T-helper 1 cell treated with Interleukin-12 subunit alpha and Interleukin-12 subunit beta and Interleukin-4 antibody, amounts not matched to agents 30 μg/mL and 1 μg/mL, for 36 hours (primary cell): ENCODE results near the gene ARL15.
"Not testable (repeated sequence)": the region's sequence is repeated elsewhere in the genome, so short reads cannot be mapped to it uniquely, and the experiment has no call there.

Experiments used
- H3K27ac Mint-ChIP-seq: one replicate; pipeline ENCODE4 v1.8.0; 2021; ENCODE audit warnings: mild to moderate bottlenecking, mixed read lengths
- H3K27me3 Mint-ChIP-seq: one replicate; pipeline ENCODE4 v1.8.0; 2021; ENCODE audit warnings: low read depth, mixed read lengths
- H3K36me3 Mint-ChIP-seq: one replicate; pipeline ENCODE4 v1.8.0; 2021; ENCODE audit warnings: low read depth, mixed read lengths
- H3K4me1 Mint-ChIP-seq: one replicate; pipeline ENCODE4 v1.8.0; 2021; ENCODE audit warnings: low read depth, mixed read lengths
- H3K4me3 Mint-ChIP-seq: one replicate; pipeline ENCODE4 v1.8.0; 2021; ENCODE audit warnings: mild to moderate bottlenecking, moderate library complexity, mixed read lengths
- H3K9me3 Mint-ChIP-seq: one replicate; pipeline ENCODE4 v1.8.0; 2021; ENCODE audit warnings: mixed read lengths

ARL15 gene

DNA sequence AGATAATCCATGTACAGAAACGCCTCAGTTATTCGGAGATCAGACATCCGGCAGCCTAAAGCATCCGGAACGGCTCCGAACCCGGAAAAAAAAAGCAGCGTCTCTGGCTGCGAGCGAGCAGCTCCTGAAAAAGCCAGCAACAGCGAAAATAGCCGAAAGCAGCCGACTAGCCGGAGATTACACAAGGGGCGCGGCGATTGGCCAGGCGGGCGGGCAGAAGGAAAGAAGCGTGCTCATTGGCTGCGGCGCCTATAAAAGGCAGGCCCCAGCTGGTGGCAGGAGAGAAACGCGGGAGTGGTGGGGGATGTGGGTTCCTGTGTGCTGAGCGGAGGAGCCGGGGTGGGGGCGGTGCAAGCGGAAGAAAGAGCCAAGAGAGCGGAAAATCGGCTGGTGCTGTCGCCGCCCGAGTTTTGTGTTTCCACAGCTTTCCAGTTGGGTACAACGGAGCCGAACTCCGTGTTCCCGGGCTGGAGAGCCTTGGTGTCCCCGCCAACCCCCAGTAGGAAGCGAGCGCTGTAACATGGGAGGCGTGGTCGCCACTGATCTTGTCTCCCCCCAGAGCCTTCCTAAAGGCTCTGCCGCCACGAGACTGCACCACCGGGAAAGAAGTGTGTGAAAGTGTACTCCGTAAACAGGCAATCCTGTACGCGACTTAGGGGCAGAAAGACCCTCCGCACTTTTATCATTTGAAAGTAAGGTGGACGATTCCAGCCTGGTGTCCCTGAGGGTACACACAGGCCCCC lies at the start of gene ARL15:
Gene ARL15, minus strand, starts transcription at position 141 of the 743 bp plus-strand sequence.
- Mint-ChIP-seq H3K27me3 (peaks cover 31% of the 10 kb centered on the region), H3K27ac (peak within 1 kb of the TSS; percentile 92), H3K9me3 (no peaks in the 10 kb centered on the region), H3K36me3 (peaks cover 2% of the 10 kb centered on the region), H3K4me1 (peaks cover 24% of the 10 kb centered on the region), H3K4me3 (peak within 1 kb of the TSS; percentile 90)

DNA sequence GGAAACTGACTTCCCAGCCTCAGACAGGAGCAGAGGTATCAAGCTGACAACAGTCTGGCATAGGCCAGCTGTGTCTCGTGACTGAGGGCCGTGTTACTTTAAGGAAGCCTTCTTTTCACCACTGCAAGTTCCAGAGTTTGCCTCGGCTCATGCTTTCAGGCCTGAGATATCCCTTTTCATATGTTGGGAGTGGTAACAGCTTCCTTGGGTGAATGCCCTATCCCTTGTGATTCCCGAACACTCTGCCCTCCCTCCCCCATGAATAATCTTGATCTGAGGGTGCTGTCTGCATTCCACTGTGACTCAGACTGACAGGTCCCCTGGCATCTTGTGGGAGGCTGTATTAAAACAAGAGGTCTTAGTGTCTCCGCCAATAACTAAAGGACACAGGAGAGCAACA lies 49.7 kb upstream of the ARL15 start:
- Mint-ChIP-seq H3K36me3 (no peaks in the 10 kb centered on the region), H3K4me1 (no peaks in the 10 kb centered on the region), H3K27ac (no peak overlapping the region), H3K9me3 (peaks cover 5% of the 10 kb centered on the region), H3K27me3 (peaks cover 16% of the 10 kb centered on the region), H3K4me3 (no peak overlapping the region)

DNA sequence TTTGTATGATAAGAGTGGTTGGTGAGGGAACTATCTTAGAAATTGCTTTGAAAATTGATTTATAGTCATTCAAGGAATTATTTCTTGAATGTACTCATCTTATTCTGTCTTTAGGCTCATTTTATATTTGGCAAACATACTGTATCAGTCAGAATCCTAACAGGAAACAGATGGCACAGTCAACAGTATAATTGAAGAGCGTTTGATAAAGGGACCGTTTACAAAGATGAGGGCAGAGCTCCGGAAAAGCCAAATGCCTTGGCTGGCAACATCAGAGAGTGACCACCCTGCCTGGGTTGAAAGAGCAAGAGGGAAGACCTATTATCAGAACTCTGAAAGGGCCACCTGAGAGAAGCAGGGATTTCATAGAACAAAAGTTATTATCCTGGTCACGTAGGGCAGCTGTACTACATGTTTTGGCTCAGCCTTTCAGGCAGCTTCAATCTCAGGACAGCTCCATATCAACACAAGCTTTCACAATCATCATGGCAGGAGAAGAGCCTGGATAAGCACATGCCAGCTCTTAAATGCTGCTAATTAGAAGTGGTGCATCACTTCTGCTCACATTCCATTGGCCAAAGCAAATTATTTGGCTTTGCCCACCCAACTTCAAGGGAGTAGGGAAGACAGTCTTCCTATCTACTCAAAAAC lies 47.2 kb upstream of the ARL15 start:
- Mint-ChIP-seq H3K36me3 (no peaks in the 10 kb centered on the region), H3K9me3 (peaks cover 17% of the 10 kb centered on the region), H3K4me1 (no peaks in the 10 kb centered on the region), H3K4me3 (no peak overlapping the region), H3K27ac (no peak overlapping the region), H3K27me3 (peaks cover 10% of the 10 kb centered on the region)

DNA sequence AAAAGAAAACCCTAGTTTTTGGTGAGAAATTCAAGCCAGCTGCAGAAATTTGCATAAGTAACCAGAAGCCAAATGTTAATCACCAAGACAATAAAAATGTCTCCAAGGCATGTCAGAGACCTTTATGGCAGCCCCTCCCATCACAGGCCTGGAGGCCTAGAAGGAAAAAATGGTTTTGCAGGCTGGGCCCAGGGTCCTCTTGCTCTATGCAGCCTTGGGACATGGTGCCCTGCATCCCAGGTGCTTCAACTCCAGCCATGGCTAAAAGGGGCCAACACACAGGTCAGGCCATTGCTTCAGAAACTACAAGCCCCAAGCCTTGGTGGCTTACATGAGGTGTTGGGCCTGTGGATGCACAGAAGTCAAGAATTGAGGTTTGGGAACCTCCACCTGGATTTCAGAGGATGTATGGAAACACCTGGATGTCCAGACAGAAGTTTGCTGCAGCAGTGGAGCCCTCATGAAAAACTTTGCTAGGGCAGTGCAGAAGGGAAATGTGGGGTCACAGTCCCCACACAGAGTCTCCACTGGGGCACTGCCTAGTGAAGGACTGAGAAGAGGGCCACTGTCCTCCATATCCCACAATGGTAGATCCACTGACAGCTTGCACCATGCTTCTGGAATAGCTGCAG lies 43.7 kb upstream of the ARL15 start:
- not testable (repeated sequence) for H3K36me3 Mint-ChIP-seq, H3K4me3 Mint-ChIP-seq, H3K4me1 Mint-ChIP-seq, H3K27me3 Mint-ChIP-seq, H3K27ac Mint-ChIP-seq
- H3K9me3 Mint-ChIP-seq: peaks cover 23% of the 10 kb centered on the region

DNA sequence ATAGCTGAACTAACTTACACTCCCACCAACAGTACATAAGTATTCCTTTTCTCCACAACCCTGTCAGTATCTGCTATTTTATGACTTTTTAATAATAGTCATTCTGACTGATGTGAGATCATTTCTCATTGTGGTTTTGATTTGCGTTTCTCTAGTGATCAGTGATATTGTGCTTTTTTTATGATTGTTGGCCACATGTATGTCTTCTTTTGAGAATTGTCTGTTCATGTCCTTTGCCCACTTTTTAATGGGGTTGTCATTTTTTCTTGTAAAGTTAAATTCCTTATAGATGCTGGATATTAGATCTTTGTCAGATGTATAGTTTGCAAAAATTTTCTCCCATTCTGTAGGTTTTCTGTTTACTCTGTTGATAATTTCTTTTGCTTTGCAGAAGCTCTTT lies 42.2 kb upstream of the ARL15 start:
- not testable (repeated sequence) for H3K4me3 Mint-ChIP-seq, H3K27ac Mint-ChIP-seq, H3K36me3 Mint-ChIP-seq, H3K27me3 Mint-ChIP-seq, H3K4me1 Mint-ChIP-seq
- H3K9me3 Mint-ChIP-seq: peaks cover 23% of the 10 kb centered on the region

DNA sequence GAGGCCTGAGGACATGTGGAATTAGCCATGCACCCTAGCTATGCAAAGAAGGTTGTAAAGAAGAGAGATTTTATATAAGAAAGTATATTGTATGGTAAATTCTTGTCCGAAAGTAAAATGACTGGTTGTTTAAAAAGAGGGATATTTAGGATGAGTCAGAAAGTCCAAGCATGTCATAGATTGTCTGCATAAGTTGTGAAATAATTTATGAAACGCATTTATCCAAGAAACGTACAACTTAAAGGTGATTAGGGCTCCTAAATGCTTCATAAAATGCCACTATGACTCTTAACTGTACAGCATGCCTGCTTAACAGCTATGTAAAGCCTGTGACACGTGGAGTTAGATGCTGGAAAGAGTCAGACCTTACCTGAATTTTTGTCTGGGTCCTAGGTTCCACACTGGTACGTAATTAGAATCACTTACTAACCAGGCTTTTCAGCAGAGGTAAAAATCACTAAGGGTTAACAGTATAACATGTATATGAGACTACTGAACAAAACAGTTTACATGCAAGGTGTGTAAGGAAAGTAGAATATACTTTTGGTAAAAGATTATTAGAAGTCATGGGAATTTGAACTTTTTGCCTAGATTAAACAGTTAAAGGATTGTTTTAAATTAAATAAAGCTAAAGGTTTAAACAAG lies 37.0 kb upstream of the ARL15 start:
- Mint-ChIP-seq H3K4me1 (no peaks in the 10 kb centered on the region), H3K27ac (no peak overlapping the region), H3K4me3 (no peak overlapping the region), H3K27me3 (no peaks in the 10 kb centered on the region), H3K9me3 (peaks cover 21% of the 10 kb centered on the region), H3K36me3 (no peaks in the 10 kb centered on the region)

DNA sequence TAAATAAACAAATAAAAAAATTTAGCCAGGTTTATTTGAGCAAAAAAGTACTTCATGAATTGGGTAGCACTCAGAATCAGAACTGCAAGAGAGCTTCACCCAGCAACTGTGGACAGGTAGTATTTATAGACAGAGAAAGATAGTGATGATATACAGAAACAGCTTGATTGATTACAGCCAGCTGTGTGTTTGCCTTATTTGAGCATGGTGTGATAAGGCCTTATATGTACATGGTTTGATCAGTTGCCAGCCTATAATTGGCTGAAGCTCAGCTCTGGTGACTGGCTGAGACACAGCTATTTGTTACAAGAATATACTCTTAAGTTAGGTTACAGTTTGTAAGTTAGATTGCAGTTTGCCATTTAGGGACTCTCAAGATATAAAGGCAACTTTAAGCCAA lies 34.3 kb upstream of the ARL15 start:
- no peaks in the 10 kb centered on the region for H3K27me3 Mint-ChIP-seq
- peaks cover 15% of the 10 kb centered on the region for H3K9me3 Mint-ChIP-seq
- no peaks in the 10 kb centered on the region for H3K4me1 Mint-ChIP-seq
- H3K4me3 Mint-ChIP-seq: no peak overlapping the region
- no peaks in the 10 kb centered on the region for H3K36me3 Mint-ChIP-seq
- H3K27ac Mint-ChIP-seq: no peak overlapping the region

DNA sequence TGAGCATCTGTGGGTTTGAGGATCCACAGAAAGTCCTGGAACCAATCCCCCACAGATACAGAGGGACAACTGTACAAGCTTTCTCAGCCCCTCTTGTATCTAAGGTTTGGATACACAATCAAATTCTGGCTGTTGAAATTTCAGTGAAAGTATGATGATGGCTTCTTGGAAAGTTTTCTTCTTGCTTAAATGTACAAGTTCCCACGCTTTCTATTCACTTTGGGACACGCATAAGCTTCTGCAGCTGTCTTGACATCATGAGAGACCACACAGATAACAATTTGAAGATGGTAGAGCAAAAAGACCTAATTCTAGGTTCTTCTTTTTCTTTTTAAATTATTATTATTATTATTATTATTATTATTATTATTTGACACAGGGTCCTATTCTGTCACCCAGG lies 31.6 kb upstream of the ARL15 start:
- peaks cover 9% of the 10 kb centered on the region for H3K9me3 Mint-ChIP-seq
- H3K4me1 Mint-ChIP-seq: no peaks in the 10 kb centered on the region
- no peaks in the 10 kb centered on the region for H3K27me3 Mint-ChIP-seq
- no peak overlapping the region for H3K27ac Mint-ChIP-seq
- H3K4me3 Mint-ChIP-seq: no peak overlapping the region
- H3K36me3 Mint-ChIP-seq: no peaks in the 10 kb centered on the region

DNA sequence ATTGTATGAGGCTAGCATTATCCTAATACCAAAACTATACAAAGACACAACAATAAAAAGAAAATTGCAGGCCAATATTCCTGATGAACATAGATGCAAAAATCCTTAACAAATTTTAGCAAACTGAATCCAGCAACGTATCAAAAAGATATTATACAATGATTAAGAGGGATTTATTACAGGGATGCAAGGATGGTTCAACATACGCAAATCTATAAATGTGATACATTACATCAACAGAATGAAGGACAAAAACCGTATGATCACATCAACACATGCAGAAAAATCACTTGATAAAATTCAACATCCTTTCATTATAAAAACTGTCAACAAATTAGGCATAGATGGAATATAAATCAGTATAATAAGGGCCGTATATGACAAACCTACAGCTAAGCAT lies 27.1 kb upstream of the ARL15 start:
- H3K4me3 Mint-ChIP-seq: no peak overlapping the region
- H3K27ac Mint-ChIP-seq: no peak overlapping the region
- H3K27me3 Mint-ChIP-seq: peaks cover 4% of the 10 kb centered on the region
- H3K4me1 Mint-ChIP-seq: no peaks in the 10 kb centered on the region
- peaks cover 12% of the 10 kb centered on the region for H3K9me3 Mint-ChIP-seq
- no peaks in the 10 kb centered on the region for H3K36me3 Mint-ChIP-seq

DNA sequence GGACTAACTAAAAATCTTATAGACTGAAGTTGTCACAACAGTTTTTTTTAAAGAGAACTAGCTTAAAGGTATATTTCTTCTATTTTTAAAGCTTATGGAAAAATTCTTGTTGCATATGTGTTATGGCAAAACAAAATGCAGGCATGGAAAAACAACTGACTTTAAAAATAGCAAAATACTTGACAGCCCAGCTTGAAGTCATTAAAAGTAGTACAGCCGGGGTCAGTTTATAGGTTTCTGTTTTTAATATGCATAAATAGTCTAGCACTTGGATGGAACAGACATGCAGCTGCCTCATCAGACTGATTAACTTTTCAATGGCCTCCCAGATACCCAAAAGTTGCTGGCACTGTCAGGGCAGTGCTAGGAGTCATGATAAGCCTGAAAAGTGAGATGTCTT lies 22.3 kb upstream of the ARL15 start:
- H3K9me3 Mint-ChIP-seq: peaks cover 12% of the 10 kb centered on the region
- H3K4me1 Mint-ChIP-seq: no peaks in the 10 kb centered on the region
- no peak overlapping the region for H3K27ac Mint-ChIP-seq
- no peak overlapping the region for H3K4me3 Mint-ChIP-seq
- H3K36me3 Mint-ChIP-seq: no peaks in the 10 kb centered on the region
- H3K27me3 Mint-ChIP-seq: peaks cover 9% of the 10 kb centered on the region

DNA sequence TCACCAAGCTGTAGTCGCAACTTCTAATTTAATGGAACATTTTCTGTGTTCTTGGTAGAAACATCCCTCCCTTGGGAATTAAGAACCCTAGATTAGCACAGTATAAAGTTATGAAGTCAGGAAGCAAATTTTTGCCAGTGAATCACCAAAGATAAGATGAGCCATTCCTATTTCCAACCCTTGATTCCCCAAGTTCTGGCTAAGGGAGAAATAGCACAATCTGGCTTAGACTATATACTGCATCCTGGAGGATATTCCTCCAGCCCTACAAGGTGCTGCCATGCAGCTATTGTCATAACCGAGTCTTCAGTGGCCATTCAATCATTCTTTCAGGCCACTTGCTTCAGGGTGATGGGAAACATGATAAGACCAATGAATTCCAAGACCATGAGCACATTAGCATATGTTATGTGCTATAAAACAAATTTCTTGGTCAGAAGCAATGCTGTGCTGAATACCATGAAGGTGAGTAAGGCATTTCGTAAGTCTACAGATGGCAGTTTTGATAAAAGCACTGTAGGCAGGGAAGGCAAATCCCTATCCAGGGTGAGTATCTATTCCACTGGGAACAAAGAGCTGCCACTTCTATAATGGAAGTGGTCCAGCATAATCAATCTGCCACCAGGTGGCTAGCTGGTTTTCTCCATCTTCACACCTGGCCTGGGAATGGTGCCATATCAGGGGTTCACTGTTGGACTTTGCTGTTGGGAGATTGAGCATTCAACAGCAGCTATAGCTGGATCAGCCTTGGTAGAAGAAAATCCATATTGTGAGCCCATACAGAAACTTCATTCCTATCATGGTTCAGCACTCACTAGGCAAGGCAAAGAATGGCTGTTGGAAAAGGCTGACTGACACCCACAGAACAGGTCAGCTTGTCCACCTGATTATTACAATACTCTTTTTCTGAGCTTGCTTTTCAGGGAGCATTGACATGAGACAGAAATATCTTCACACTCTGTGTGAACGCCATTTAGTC lies 19.6 kb upstream of the ARL15 start:
- Mint-ChIP-seq H3K4me1 (peaks cover 5% of the 10 kb centered on the region), H3K27me3 (peaks cover 11% of the 10 kb centered on the region), H3K9me3 (peaks cover 4% of the 10 kb centered on the region), H3K27ac (no peak overlapping the region), H3K4me3 (no peak overlapping the region), H3K36me3 (no peaks in the 10 kb centered on the region)

DNA sequence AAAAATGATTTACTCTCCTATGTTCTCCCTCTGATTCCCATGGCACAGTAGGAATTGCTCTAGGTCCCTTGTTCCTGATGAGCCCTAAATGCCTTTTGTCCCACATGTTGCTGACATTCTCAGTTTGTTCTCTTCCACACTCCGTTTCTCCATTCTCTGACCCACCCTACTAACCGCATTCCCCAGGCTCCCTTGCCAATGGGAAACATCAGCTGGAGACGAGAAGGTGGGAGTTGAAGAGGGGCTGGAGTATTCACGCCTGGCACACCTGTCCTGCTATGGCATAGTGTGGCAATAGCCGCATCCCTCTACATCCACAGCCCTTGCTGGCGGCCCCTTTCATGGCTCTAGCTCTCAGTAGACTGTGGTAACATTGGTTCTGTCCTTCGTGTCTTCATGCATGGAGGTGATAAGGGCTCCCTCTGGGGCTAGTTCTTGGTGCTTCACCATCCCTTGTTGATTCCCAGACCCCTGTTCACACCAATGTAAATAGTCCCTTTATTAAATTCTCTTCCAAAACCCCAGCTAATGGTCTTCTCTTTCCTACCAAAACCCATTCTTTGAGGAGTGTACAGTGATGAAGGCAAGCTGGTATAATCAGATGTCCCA lies 16.4 kb upstream of the ARL15 start:
- no peak overlapping the region for H3K4me3 Mint-ChIP-seq

DNA sequence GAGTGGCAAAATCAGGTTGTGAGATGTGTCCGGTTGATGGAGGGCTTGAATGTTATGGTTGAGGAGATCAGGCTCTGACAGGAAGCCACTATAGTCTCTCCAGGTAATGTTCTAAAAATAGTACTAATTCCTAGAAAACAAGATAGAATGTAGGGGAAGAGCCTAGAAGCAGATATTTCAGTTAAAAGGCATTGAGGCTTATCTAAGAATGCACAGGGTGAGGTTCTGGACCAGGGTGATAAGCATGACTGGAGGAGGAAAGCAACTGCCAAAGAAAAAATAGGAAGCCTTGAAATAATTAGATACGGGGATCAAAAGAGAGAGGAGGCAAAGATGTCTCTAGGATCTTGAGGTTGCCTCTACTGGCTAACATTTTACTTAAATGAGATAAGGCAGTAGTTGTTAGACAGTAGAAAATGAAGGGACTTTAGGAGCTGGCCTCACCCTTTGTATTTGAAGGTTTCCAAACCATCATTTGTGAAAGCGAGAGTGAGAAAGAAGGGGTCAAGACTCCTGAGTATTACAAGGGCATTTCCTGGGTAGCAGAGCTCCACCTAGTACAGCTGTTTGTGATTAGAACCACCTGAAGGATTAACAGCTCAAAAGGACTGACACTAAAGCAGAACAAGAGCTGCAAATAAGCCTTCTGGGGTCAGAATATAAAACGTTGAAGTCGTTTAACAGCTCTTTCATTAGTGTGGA lies 15.4 kb upstream of the ARL15 start:
- H3K27ac Mint-ChIP-seq: no peak overlapping the region
- no peak overlapping the region for H3K4me3 Mint-ChIP-seq
- H3K9me3 Mint-ChIP-seq: no peaks in the 10 kb centered on the region
- peaks cover 22% of the 10 kb centered on the region for H3K27me3 Mint-ChIP-seq
- no peaks in the 10 kb centered on the region for H3K36me3 Mint-ChIP-seq
- peaks cover 5% of the 10 kb centered on the region for H3K4me1 Mint-ChIP-seq

More for the DNA sequence above, 16.4 kb upstream of the ARL15 start:
- peaks cover 5% of the 10 kb centered on the region for H3K4me1 Mint-ChIP-seq
- H3K9me3 Mint-ChIP-seq: no peaks in the 10 kb centered on the region
- peaks cover 13% of the 10 kb centered on the region for H3K27me3 Mint-ChIP-seq
- no peaks in the 10 kb centered on the region for H3K36me3 Mint-ChIP-seq
- no peak overlapping the region for H3K27ac Mint-ChIP-seq
